HG03095 (cell line): ENCODE results near the gene C6orf89.

ENCODE experiments used
- ATAC-seq: cut with Tn5 transposase; IDR thresholded peaks from one replicate; pipeline ENCODE4 v1.9.1; 2021; ENCODE audit warnings: moderate library complexity; ENCODE audit not compliant: unreplicated experiment

C6orf89 gene

DNA sequence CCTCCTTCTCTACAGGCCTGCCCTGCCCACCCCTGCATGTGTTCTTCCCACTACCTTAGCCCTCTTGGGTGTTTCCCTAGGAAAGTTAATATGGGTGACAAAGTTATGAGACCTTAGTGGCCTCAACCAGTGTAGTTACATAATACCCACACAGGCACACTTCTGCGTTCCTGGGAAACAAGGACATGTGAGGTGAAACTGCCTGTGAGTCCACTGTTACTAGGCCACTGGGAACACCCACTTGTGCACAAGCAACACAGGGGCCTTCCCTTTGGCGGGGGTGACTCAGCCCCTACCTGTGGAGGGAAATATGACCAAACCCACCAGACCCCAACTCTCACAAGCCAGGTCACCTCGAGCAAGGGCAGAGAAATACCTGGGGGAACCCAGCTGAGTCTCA lies 81.5 kb downstream of the C6orf89 start:
- no peak for ATAC-seq

DNA sequence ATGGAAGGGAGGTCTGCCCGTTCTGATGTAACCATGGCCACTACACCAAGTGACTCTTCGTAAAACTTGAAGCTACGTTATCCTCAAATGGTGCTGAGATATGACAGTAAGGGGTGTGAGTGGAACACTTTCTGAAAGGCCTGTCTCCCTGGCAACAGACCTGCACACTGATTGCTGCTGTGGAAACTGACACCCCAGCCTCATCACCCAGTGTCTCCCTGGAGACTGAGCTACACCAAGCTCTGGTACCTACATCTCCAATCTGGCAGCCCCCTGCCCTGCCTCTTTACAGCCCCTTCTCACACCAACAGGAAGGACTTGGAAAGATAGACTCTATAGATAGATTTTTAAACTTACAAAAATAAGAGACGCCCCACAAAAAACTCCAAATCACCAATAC lies 82.0 kb downstream of the C6orf89 start:
- no peak for ATAC-seq

DNA sequence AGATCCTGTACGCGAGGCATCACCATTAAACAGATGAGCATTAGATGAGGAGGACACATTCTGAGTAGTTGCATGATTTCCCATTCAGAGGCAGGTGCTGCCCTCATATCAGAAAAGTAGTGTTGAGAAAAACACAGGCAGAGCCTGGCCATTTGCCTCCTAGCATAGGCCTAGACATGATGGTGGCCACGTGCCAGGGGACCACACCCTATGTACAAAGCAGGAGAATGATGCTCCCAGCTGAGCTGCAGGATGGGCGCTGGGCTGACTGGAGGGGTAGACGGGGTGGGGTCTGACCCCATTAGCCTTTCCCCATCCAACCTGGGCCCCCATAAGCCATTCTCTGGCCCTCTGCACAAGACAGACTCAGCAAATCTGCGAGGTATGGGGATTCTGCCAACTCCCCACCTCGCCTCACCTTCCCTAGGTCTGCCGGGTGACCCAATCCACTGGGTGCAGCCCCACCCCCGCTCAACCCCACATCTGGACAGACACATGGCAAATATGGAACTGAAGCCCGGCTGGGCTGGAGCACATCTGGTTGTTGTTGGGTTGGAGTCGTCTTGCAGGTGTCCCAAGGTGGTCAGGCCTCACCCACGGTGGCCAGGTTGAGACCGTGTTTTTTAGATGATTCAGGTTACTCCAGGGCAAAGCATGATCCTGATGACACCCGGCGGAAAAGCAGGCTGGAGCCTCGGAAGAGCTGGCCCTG lies 82.7 kb downstream of the C6orf89 start:
- no peak for ATAC-seq

DNA sequence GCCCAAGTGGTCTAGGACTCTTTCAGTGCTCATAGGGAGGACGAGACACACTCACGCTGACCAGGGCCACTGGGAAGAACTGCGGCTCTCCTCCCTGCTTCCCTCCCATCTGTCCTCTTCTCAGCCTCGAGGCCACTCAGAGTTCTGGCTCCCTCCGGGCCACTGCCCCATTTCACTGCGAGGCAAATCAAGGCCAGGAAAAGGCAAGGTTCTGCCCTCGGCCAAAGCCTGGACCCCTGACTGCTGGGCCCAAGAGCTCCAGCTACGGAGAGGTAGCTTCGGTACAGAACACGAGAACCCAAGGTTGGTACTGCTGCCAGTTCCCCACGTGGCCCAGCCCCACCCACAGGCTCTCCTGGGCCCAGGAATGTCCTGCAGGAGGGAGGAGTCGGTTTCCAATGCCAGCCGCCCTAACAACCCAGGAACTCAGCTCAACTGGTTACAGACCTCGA lies 83.5 kb downstream of the C6orf89 start:
- no peak for ATAC-seq

DNA sequence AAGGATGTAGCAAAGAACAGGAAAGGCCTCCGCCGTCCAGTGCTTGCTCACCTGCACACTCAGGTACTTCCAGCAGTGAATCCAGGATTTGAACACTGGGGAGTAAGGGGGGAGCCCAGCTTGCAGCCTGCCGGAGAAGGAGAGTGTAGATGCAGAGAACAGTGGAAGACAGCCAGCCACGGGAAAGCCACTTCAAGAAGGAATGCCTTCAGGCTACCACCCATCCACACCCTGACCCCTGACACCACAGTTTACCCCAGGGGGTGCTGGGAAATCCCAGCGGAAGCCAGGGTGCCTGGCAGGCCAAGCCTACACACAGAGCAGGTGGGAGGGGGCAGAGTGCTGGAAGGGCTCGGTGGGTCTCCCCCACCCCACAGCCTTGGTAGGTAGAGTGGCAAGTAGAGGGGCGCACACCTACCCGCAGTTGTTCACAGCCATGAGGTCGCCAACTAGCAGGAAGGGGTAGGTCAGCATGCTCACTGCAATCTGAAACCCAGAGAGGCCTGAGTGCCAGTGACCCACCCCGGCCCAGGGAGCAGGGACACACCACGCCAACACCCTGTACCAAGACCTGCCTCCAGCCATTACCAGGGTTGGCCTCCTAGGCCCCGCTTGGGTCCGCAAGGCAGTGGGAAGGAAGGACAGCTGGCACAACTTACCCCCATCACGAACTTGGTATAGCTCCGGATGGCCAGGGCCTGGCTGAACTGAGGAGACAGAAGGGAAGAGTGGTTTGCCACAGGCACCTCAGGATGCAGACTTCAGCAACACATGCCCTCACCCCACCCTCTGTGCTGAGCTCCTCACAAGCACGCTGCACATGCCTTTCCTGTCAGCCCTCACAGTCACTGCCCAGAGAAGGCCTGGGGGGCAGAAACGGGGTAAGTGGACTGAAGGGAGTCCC lies 84.5 kb downstream of the C6orf89 start:
- no peak for ATAC-seq

DNA sequence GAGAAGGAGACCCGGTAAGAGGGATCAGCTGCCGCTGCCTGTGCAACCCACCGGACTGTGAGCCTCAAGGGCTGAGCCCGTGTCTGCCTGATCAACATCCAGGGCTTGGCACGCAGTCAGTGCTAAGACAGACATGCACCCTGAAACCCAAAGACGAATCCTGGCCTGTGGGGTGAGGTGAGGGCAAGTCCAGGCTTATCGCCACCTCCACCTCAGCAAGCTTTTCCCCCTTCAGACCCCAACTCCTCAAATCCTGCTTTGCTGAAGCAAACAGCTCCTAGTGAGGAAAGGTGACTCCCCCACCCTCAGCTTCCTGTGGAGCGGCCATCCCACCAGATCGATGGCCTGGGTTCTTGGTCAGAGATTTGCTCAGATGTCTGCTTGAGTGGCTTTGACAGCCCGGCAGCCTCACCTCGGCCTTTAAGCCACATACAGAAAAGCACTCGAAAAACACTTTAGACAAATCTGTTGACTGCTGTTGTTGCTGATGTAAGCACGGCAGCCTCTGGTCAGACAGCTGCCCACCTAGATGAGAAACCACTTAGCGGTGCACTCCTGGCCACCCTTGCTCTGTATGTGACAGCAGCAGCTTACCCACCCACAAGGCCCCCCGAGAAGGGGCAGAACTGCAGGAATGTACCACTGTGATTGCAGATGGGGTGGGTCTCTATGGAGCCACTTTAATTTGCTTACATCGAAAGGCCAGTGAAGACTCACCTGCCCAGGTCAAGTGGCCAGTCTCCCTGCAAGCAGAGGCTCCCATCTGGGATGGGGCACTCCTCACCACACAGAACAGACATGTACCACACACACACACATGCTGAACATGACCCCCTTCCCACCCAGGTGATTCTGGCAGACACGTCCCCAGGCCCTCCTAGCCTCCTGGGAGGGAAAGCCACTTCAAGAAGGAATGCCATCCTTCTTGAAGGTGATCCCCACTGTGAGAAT lies 85.4 kb downstream of the C6orf89 start:
- ATAC-seq = no peak

DNA sequence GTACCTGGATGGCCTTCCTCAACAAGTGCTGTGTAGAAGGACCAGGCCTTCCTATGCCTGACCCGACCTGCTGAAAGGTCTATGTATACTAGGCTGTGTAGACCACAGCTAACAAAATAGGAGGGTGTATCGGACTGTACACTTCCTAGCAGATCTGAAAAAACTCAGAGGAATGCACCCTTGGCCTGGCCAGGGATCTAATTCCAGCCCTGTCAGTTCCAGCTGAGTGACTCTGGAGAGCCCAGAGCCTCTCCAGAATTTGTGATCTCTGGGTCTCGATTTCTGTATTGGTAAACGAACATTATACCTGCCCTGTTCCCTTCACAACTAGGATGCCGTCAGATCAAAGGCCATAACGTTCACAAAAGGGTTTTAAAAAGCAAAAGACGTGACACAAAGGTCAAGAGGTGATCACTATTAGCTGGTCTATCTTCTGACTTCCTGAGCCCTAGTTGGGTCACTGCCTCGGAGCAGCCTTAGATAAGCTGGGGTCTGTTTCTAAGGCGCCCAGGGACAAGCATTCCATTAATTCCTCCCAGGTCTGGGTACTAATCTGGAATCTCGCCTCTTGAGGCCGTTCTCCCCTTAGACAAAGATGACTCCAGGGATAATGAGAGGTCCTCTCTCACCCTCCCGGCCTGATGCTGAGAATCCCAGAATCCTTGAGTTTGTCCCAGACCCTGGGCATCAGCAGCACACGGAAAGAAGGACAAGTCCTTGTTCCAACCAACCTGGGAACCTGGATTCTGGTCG lies 86.3 kb downstream of the C6orf89 start:
- no peak for ATAC-seq

DNA sequence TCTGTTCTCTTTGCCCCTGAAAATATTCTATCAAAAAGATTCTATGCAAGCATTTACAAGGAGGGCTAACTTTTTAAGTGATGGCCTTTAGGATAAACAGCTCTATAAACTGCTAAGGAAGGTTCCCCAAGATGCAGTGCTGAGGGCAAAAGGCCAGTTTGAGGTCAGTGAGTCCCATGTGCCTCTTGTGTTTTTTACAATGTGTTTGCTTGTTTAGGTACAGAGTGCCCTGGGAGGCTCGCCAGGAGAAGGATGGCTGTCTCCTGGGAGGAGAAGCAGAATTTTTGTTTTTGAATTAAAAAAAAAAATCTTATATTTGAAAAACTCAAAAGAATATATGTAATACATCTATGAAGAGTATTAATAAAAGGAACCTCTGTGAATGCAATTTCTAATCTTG lies 87.4 kb downstream of the C6orf89 start:
- ATAC-seq = no peak

DNA sequence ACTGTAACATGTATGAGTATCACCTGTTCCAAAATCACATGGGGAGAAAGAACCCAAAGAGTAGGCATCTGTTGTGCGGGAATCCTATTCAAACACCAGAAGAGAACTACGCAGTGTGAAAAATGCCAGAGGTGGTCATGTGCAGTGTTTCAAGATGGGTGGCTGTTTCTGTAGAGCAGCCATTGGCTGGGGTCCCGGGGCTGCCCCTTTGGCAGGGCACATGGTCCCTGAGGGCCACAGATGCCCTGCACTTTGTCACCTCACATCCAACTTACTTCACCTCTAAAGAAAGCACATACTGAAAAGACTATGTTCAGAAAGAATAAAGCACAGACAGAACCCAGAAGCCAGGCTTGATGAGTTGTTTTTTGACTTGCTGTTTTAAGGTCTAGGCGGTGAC lies 87.9 kb downstream of the C6orf89 start:
- no peak for ATAC-seq

DNA sequence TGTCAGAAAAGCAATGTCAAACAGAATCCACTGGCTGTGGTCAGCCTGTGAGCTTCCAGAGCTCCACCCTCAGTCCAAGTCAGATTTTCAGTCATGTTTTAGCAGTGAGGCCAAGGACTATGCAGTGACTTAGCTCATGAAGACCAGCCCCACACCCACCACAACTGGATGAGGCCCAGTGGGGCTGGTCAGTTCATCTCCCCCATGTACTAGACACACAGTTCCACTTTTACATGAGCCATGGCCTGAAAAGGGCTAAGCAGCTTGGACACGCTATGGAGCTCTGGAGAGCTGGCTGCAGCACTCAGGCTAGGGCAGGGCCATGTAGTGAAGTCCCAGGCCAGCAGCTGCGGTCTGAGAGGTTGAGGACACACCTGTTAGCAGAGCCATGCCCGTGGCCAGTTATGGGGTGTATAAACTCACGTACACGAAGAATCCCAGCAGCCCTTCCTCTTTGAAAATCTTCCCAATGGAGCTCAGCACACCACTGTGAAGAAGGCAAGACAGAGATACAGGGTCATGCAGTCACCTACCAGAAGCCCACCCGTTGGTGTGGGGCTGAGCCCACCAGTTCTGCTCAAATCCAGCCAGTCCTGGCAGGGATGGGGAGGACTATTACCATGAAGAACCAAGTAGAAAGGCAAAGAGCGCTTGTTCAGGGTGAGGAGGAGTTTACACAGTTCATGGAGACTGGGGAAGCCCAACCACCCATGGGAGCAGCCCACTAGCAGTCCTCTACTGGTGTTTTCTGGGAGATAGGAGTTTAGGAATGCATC lies 89.7 kb downstream of the C6orf89 start:
- no peak for ATAC-seq

DNA sequence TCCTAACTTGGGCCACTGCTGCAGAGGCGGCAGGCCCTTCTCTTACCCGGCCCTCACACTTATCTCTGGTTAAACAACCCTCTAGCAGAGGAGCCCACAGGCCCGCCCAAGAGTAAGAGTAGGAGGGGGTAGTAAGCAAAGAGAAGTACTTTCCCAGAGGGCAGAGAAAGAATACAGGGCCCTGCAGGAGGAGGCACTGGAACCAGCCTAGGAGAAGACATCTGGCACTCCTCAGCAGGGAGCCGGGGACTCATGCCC lies 90.2 kb downstream of the C6orf89 start:
- ATAC-seq = no peak

DNA sequence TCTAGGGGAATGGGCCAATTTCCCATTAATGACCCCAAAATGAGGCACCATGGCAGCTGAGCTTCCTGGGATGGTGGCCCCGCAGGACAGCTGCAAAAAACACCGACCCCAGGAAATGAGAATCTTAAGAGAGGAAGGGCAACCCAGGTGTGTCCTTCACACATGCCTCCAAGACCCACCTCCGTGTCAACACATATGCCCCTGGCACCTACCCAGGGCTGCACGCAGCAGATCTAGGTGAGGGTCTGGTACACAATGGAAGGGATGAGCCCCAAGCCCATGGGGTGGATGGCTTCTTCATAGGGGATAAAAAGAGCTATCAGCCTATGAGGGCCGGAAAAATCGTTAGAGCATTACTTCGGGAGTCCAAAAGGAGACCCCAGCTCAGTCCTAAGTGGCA lies 90.8 kb downstream of the C6orf89 start:
- ATAC-seq = no peak

DNA sequence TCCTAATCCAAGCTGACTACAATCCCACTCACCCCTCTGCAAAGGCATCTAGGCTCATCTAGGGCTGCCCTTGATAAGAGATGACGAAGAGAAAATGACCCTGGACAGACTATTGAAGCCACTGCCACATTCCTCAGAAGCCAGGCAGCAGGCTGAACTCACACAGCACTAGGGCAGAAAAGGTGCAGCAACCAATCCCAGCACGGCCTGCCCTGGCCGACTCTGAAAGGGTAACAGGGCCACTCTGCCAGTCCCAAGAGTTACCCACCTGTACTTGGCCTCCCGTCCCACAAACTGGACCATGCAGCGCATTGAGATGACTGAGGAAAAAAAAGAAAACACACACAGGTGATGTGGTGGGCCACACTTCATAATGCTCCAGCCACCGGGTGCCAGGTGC lies 91.2 kb downstream of the C6orf89 start:
- no peak for ATAC-seq

DNA sequence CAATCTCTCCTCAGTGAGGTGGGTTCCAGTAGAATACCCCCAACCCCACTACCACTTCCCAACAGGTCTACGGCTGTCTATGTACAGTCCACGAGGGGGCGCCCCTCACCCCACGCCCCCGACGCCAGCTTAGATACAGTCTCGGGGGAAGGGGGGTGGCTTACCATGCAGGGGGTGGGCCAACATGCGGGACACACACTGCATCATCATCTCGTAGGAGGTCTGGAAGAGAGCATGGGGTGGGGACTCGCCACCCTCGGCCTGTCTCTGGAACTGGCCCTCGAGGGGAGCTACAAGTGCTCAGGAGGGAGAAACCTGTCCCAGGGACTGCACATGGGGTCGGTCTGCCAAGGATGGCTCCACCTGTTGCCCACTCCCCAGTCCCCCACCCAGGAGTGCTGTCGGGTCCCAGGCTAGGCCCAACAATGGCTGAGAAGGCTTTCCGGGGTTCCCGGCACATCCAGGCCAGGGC lies 91.8 kb downstream of the C6orf89 start:
- no peak for ATAC-seq
